HG02970 (cell line): Measurements from ENCODE around the gene LRRK1.

Experiments
- ATAC-seq: cut with Tn5 transposase; IDR thresholded peaks from one replicate; pipeline ENCODE4 v1.9.1; 2021; ENCODE audit warnings: mild to moderate bottlenecking, moderate library complexity, moderate number of reproducible peaks; ENCODE audit not compliant: unreplicated experiment, low FRiP score

LRRK1 gene

GRCh38 chr15:101049856-101050622, 130.9 kb downstream of the LRRK1 start:
- ATAC-seq = no peak

- no peak for ATAC-seq
Observed at GRCh38 chr15:101050623-101051290, 131.6 kb downstream of the LRRK1 start.

- no peak for ATAC-seq
Observed at GRCh38 chr15:101051291-101052030, 132.3 kb downstream of the LRRK1 start.

- no peak for ATAC-seq
Observed at GRCh38 chr15:101052031-101052620, 133.0 kb downstream of the LRRK1 start.

GRCh38 chr15:101052681-101053121, 133.5 kb downstream of the LRRK1 start:
- ATAC-seq = no peak

GRCh38 chr15:101053261-101053660, 134.1 kb downstream of the LRRK1 start:
- no peak for ATAC-seq

- no peak for ATAC-seq
Observed at GRCh38 chr15:101054116-101054515, 135.0 kb downstream of the LRRK1 start.

GRCh38 chr15:101054991-101055390, 135.8 kb downstream of the LRRK1 start:
- ATAC-seq = no peak

- ATAC-seq = no peak
Observed at GRCh38 chr15:101055411-101055810, 136.3 kb downstream of the LRRK1 start.

GRCh38 chr15:101056366-101057334, 137.5 kb downstream of the LRRK1 start:
- no peak for ATAC-seq

- ATAC-seq = no peak
Observed at GRCh38 chr15:101057841-101058407, 138.8 kb downstream of the LRRK1 start.

- no peak for ATAC-seq
Observed at GRCh38 chr15:101058735-101059134, 139.6 kb downstream of the LRRK1 start.

- ATAC-seq = no peak
Observed at GRCh38 chr15:101059381-101060341, 140.5 kb downstream of the LRRK1 start.

GRCh38 chr15:101060576-101061551, 141.7 kb downstream of the LRRK1 start:
- no peak for ATAC-seq

GRCh38 chr15:101062063-101062462, 142.9 kb downstream of the LRRK1 start:
- no peak for ATAC-seq

GRCh38 chr15:101062471-101063171, 143.5 kb downstream of the LRRK1 start:
- ATAC-seq = no peak
